H9 (cell line): ENCODE measurements around the gene AVL9. TPM values are rescaled to one million over a fixed set of nuclear protein-coding genes. Genes with fewer than 3 reads are reported as not detected.

Experiments
- DNase-seq: peaks from one replicate; pipeline ENCODE4 v3.0.0-alpha.2; 2017
- H2AFZ ChIP-seq: one replicate; pipeline ENCODE4 v1.6.1; 2013; ENCODE audit warnings: mild to moderate bottlenecking, low read length, control low read depth, moderate library complexity
- H2AK5ac ChIP-seq: 2 replicates; pipeline ENCODE4 v1.6.1; 2013; ENCODE audit warnings: low read length, control low read depth, mixed read lengths; ENCODE audit not compliant: insufficient read length
- H2BK120ac ChIP-seq: one replicate; pipeline ENCODE4 v1.6.1; 2013; ENCODE audit warnings: low read depth, mild to moderate bottlenecking, low read length, control low read depth, inconsistent platforms; ENCODE audit not compliant: poor library complexity, severe bottlenecking
- H2BK12ac ChIP-seq: 2 replicates; pipeline ENCODE4 v1.6.1; 2013; ENCODE audit warnings: low read length, control low read depth, mixed read lengths, low read depth; ENCODE audit not compliant: insufficient read length
- H2BK15ac ChIP-seq: 2 replicates; pipeline ENCODE4 v1.6.1; 2013; ENCODE audit warnings: low read depth, low read length, control low read depth
- H2BK20ac ChIP-seq: one replicate; pipeline ENCODE4 v1.6.1; 2013; ENCODE audit warnings: low read depth, mild to moderate bottlenecking, low read length, control low read depth, inconsistent platforms; ENCODE audit not compliant: poor library complexity, severe bottlenecking
- H2BK5ac ChIP-seq: 2 replicates; pipeline ENCODE4 v1.6.1; 2013; ENCODE audit warnings: low read length, control low read depth, mixed read lengths; ENCODE audit not compliant: insufficient read length
- H3K14ac ChIP-seq: 2 replicates; pipeline ENCODE4 v1.6.1; 2013; ENCODE audit warnings: low read length, control low read depth; ENCODE audit not compliant: insufficient read depth
- H3K18ac ChIP-seq: 2 replicates; pipeline ENCODE4 v1.6.1; 2013; ENCODE audit warnings: low read depth, mild to moderate bottlenecking, mixed read lengths, low read length, control low read depth; ENCODE audit not compliant: insufficient read length
- H3K23ac ChIP-seq: 2 replicates; pipeline ENCODE4 v1.6.1; 2013; ENCODE audit warnings: low read length, control low read depth, mixed read lengths, low read depth; ENCODE audit not compliant: insufficient read length
- H3K23me2 ChIP-seq: 2 replicates; pipeline ENCODE4 v1.6.1; 2013; ENCODE audit warnings: low read depth, mild to moderate bottlenecking, mixed read lengths, low read length, control low read depth; ENCODE audit not compliant: insufficient read length, poor library complexity, severe bottlenecking
- H3K27ac ChIP-seq: 2 replicates; pipeline ENCODE4 v1.5.1; 2013; ENCODE audit warnings: low read length, control low read depth, mixed read lengths, low read depth; ENCODE audit not compliant: insufficient read length
- H3K27me3 ChIP-seq: 2 replicates; pipeline ENCODE4 v1.6.1; 2013; ENCODE audit warnings: low read length, control low read depth, inconsistent platforms; ENCODE audit not compliant: insufficient read depth
- H3K4ac ChIP-seq: 2 replicates; pipeline ENCODE4 v1.6.1; 2013; ENCODE audit warnings: low read depth, mild to moderate bottlenecking, control low read depth, inconsistent platforms, low read length, moderate library complexity
- H3K4me1 ChIP-seq: 2 replicates; pipeline ENCODE4 v1.6.1; 2013; ENCODE audit warnings: low read length, control low read depth, inconsistent platforms; ENCODE audit not compliant: insufficient read depth
- H3K4me2 ChIP-seq: 2 replicates; pipeline ENCODE4 v1.6.1; 2013; ENCODE audit warnings: low read length, control low read depth, mixed read lengths; ENCODE audit not compliant: insufficient read length, insufficient read depth
- H3K56ac ChIP-seq: 2 replicates; pipeline ENCODE4 v1.6.1; 2013; ENCODE audit warnings: low read depth, mild to moderate bottlenecking, mixed read lengths, low read length, control low read depth; ENCODE audit not compliant: insufficient read length
- H3K79me1 ChIP-seq: 2 replicates; pipeline ENCODE4 v1.6.1; 2013; ENCODE audit warnings: low read depth, mild to moderate bottlenecking, moderate library complexity, low read length, control low read depth, inconsistent platforms; ENCODE audit not compliant: insufficient read depth, poor library complexity, severe bottlenecking
- H3K79me2 ChIP-seq: 2 replicates; pipeline ENCODE4 v1.6.1; 2013; ENCODE audit warnings: low read length, control low read depth, inconsistent platforms; ENCODE audit not compliant: insufficient read depth
- H3K9ac ChIP-seq: 2 replicates; pipeline ENCODE4 v1.6.1; 2013; ENCODE audit warnings: low read length, control low read depth, mixed read lengths; ENCODE audit not compliant: insufficient read length; ENCODE audit errors: extremely low read depth
- H3K9me3 ChIP-seq: one replicate; pipeline ENCODE4 v1.6.1; 2013; ENCODE audit warnings: low read depth, low read length, inconsistent platforms; ENCODE audit not compliant: control insufficient read depth
- H3T11ph ChIP-seq: one replicate; pipeline ENCODE4 v1.6.1; 2013; ENCODE audit warnings: mild to moderate bottlenecking, low read length, control low read depth, inconsistent platforms
- H4K20me1 ChIP-seq: one replicate; pipeline ENCODE4 v1.6.1; 2013; ENCODE audit not compliant: control insufficient read depth, insufficient read length, insufficient read depth
- H4K5ac ChIP-seq: 2 replicates; pipeline ENCODE4 v1.6.1; 2013; ENCODE audit warnings: low read depth, mild to moderate bottlenecking, mixed read lengths, low read length, control low read depth; ENCODE audit not compliant: insufficient read length
- H4K8ac ChIP-seq: replicated peaks from 2 replicates; pipeline ENCODE4 v1.6.1; 2013; ENCODE audit warnings: low read length, control low read depth, mixed read lengths, low read depth; ENCODE audit not compliant: insufficient read length
- H4K91ac ChIP-seq: 2 replicates; pipeline ENCODE4 v1.6.1; 2013; ENCODE audit warnings: low read depth, mild to moderate bottlenecking, moderate library complexity, mixed read lengths, low read length, control low read depth; ENCODE audit not compliant: insufficient read length
- H3K27ac Mint-ChIP-seq, 3 experiments: 2 replicates in 2 of 3; 3 replicates in 1 of 3; pipeline ENCODE4 v1.8.0; 2020 to 2021; ENCODE audit warnings: mixed read lengths in 3 of 3, mild to moderate bottlenecking in 1 of 3, moderate library complexity in 1 of 3
- H3K27me3 Mint-ChIP-seq: 2 replicates; pipeline ENCODE4 v1.8.0; 2021; ENCODE audit warnings: low read depth, mild to moderate bottlenecking, moderate library complexity, mixed read lengths
- H3K36me3 Mint-ChIP-seq, 3 experiments: 2 replicates in 2 of 3; 3 replicates in 1 of 3; pipeline ENCODE4 v1.8.0; 2020 to 2021; ENCODE audit warnings: low read depth in 3 of 3, mixed read lengths in 3 of 3; ENCODE audit not compliant: insufficient read depth in 1 of 3
- H3K4me1 Mint-ChIP-seq, 2 experiments: 2 replicates each; pipeline ENCODE4 v1.8.0; 2020; ENCODE audit warnings: mixed read lengths in 2 of 2
- H3K4me3 Mint-ChIP-seq, 2 experiments: 2 replicates in 1 of 2; 3 replicates in 1 of 2; pipeline ENCODE4 v1.8.0; 2020 to 2021; ENCODE audit warnings: mild to moderate bottlenecking in 2 of 2, mixed read lengths in 2 of 2, moderate library complexity in 1 of 2
- H3K9me3 Mint-ChIP-seq, 2 experiments: 2 replicates in 1 of 2; 3 replicates in 1 of 2; pipeline ENCODE4 v1.8.0; 2020; ENCODE audit warnings: mild to moderate bottlenecking in 2 of 2, mixed read lengths in 2 of 2, moderate library complexity in 1 of 2
- CTCF ChIP-seq: fragments of 200-600 bp; sonication (generic); conservative IDR thresholded peaks from 3 replicates; pipeline ENCODE4 v1.8.0; 2021; ENCODE audit warnings: antibody characterized with exemption, mild to moderate bottlenecking
- total RNA-seq: library from RNA; stranded (reverse); gene quantifications from 2 replicates; pipeline ENCODE4 v1.2.1, GENCODE V29; 2021

AVL9 gene
- total RNA-seq, 1 experiment from 2014 or later, result 38.7 TPM

GRCh38 chr7:32462451-32462850, 32.8 kb upstream of the AVL9 start:
- Histone ChIP-seq H4K8ac (no peak overlapping the region), H3T11ph (no peak overlapping the region), H3K27ac (no peak overlapping the region), H3K4ac (no peak overlapping the region), H3K27me3 (no peaks in the 10 kb centered on the region), H2BK120ac (no peak overlapping the region), H3K79me2 (no peaks in the 10 kb centered on the region), H4K5ac (no peak overlapping the region), H2BK12ac (no peak overlapping the region), H4K91ac (no peak overlapping the region), H3K23ac (no peak overlapping the region), H2BK15ac (no peak overlapping the region), H3K9me3 (no peaks in the 10 kb centered on the region), H3K23me2 (no peaks in the 10 kb centered on the region), H2BK20ac (no peak overlapping the region), H3K4me1 (no peaks in the 10 kb centered on the region), H3K18ac (no peak overlapping the region), H2AK5ac (no peak overlapping the region), H3K9ac (no peak overlapping the region), H3K79me1 (no peaks in the 10 kb centered on the region), H2AFZ (no peak overlapping the region), H3K56ac (no peak overlapping the region), H3K14ac (no peak overlapping the region), H3K4me2 (no peak overlapping the region), H4K20me1 (no peaks in the 10 kb centered on the region), H2BK5ac (no peak overlapping the region)
- Mint-ChIP-seq H3K27ac (peak overlapping the region in 1 of 3 experiments; percentile 59; a peak in 1 of 7 replicates), H3K4me3 (no peak overlapping the region; a peak in 1 of 5 replicates), H3K36me3 (peaks cover 1 to 9% (median 2%) of the 10 kb centered on the region in 3 experiments; a peak in 5 of 7 replicates), H3K27me3 (no peaks in the 10 kb centered on the region), H3K4me1 (peaks cover 20% of the 10 kb centered on the region in 2 experiments), H3K9me3 (no peaks in the 10 kb centered on the region; a peak in 1 of 5 replicates)
- TF ChIP-seq CTCF, result no peak
- no peak for DNase-seq
